Measurements from ENCODE around the gene FANCE.
A peak's percentile ranks its signal among the peaks of the same experiment; 100 is the strongest.

FANCE gene

DNA sequence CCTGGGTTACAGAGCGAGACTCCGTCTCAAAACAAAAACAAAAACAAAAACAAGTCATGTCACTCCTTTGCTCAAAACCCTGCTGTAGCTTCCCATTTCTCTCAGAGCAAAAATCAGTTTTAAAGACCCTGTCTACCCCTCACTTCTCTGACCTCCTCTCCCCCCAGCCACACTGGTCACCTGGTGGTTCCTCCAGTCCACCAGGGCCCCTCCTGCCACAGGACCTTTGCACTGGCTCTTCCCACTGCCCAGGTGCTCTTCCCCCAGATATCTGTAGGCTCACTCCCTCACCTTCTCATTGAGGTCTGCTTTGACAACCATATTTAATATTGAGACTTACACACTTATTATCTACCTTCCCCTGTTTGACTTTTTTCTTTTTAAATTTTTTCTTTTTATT lies 49.6 kb downstream of the FANCE start:
- H3K4me3 ChIP-seq (ENCODE audit: low read depth, low read length): no peak overlapping the region
- no peaks in the 10 kb centered on the region for H3K9me3 ChIP-seq (ENCODE audit: control insufficient read depth, insufficient read depth, low read depth, low read length)
- no peaks in the 10 kb centered on the region for H3K36me3 ChIP-seq (ENCODE audit: control insufficient read depth, insufficient read depth, low read length)
- H3K27me3 ChIP-seq (ENCODE audit: control insufficient read depth, insufficient read depth, low read length): peaks cover 13% of the 10 kb centered on the region
- H3K4me1 ChIP-seq (ENCODE audit: control insufficient read depth, insufficient read depth, low read length): peaks cover 29% of the 10 kb centered on the region
- H3K9ac ChIP-seq (ENCODE audit: low read length): no peak overlapping the region
- H3K27ac ChIP-seq (ENCODE audit: low read depth, low read length): no peak overlapping the region

GRCh38 chr6:35503534-35503933 lies 51.4 kb downstream of the FANCE start:
- no peaks in the 10 kb centered on the region for H3K36me3 ChIP-seq (ENCODE audit: control insufficient read depth, insufficient read depth, low read length)
- no peak overlapping the region for H3K27ac ChIP-seq (ENCODE audit: low read depth, low read length)
- no peak overlapping the region for H3K4me3 ChIP-seq (ENCODE audit: low read depth, low read length)
- peaks cover 35% of the 10 kb centered on the region for H3K4me1 ChIP-seq (ENCODE audit: control insufficient read depth, insufficient read depth, low read length)
- no peaks in the 10 kb centered on the region for H3K9me3 ChIP-seq (ENCODE audit: control insufficient read depth, insufficient read depth, low read depth, low read length)
- peaks cover 7% of the 10 kb centered on the region for H3K27me3 ChIP-seq (ENCODE audit: control insufficient read depth, insufficient read depth, low read length)
- no peak overlapping the region for H3K9ac ChIP-seq (ENCODE audit: low read length)

DNA sequence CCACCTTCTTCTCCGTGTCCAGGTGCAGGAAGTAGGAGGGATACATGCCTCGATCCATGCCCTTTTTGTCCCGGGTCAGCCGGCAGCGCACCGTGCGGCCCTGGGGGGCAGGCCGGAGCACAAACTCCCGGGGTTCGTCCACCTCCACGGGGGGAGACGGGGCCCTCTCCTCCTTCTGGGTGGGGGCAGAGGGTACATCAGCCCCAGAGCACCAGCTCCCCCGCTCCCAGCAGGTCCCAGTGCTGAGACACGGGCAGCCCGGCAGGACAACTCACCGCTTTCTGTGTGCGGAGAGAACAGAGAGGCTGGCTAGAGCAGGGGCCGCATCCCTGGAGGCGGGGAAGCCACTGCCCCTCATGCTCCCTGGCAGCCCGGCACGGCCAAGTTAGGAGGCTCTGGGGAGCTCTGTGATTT lies 53.9 kb downstream of the FANCE start:
- H3K36me3 ChIP-seq (ENCODE audit: control insufficient read depth, insufficient read depth, low read length): no peaks in the 10 kb centered on the region
- no peak overlapping the region for H3K9ac ChIP-seq (ENCODE audit: low read length)
- H3K4me3 ChIP-seq (ENCODE audit: low read depth, low read length): no peak overlapping the region
- peaks cover 30% of the 10 kb centered on the region for H3K4me1 ChIP-seq (ENCODE audit: control insufficient read depth, insufficient read depth, low read length)
- H3K27me3 ChIP-seq (ENCODE audit: control insufficient read depth, insufficient read depth, low read length): peaks cover 1% of the 10 kb centered on the region; the same call in 1 of the 2 replicates
- H3K9me3 ChIP-seq (ENCODE audit: control insufficient read depth, insufficient read depth, low read depth, low read length): no peaks in the 10 kb centered on the region
- H3K27ac ChIP-seq (ENCODE audit: low read depth, low read length): no peak overlapping the region

GRCh38 chr6:35506536-35506935 lies 54.4 kb downstream of the FANCE start:
- Histone ChIP-seq H3K4me3 (ENCODE audit: low read depth, low read length) (no peak overlapping the region), H3K9ac (ENCODE audit: low read length) (no peak overlapping the region), H3K9me3 (ENCODE audit: control insufficient read depth, insufficient read depth, low read depth, low read length) (no peaks in the 10 kb centered on the region), H3K27ac (ENCODE audit: low read depth, low read length) (no peak overlapping the region), H3K27me3 (ENCODE audit: control insufficient read depth, insufficient read depth, low read length) (peaks cover 6% of the 10 kb centered on the region; the same call in 1 of the 2 replicates), H3K4me1 (ENCODE audit: control insufficient read depth, insufficient read depth, low read length) (peaks cover 32% of the 10 kb centered on the region), H3K36me3 (ENCODE audit: control insufficient read depth, insufficient read depth, low read length) (no peaks in the 10 kb centered on the region)

DNA sequence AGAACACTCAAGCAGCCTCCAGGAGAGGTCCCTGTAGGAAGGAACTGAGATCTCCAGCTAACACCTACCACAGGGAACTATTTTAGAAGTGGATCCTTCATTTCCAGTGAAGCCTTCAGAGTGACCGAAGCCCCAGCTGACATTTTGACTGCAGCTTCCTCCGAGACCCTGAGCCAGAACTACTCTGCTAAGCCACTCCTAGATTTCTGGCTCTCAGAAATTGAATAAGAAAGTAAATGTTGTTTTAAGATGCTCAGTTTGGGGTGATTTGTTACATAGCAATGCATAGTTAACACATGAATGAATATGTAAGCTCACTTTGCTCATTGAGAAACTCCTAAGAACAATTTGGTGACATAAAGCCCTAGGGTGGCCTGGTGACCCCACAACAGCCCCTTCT lies 55.1 kb downstream of the FANCE start:
- H3K9me3 ChIP-seq (ENCODE audit: control insufficient read depth, insufficient read depth, low read depth, low read length): no peaks in the 10 kb centered on the region
- H3K4me1 ChIP-seq (ENCODE audit: control insufficient read depth, insufficient read depth, low read length): peaks cover 36% of the 10 kb centered on the region
- no peak overlapping the region for H3K4me3 ChIP-seq (ENCODE audit: low read depth, low read length)
- H3K27me3 ChIP-seq (ENCODE audit: control insufficient read depth, insufficient read depth, low read length): peaks cover 6% of the 10 kb centered on the region; the same call in 1 of the 2 replicates
- no peak overlapping the region for H3K9ac ChIP-seq (ENCODE audit: low read length)
- H3K36me3 ChIP-seq (ENCODE audit: control insufficient read depth, insufficient read depth, low read length): no peaks in the 10 kb centered on the region
- no peak overlapping the region for H3K27ac ChIP-seq (ENCODE audit: low read depth, low read length)

DNA sequence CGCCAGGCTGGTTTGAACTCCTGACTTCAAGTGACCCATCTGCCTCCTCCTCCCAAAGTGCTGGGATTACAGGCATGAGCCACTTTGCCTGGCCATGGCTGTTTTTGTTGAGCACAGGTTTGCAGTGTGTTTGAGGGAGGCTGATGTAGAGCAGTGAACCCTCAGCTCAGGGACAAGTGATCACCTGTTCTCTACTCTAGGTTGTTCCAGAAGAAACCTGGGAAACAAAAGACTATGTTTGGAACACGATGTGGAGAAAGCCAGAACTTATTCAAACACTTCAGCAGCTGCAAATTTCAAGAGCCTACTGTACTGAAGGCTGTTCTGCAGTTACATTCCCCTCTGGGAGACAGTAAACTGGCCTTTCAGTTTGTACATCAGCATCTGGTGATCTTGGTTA lies 55.9 kb downstream of the FANCE start:
- Histone ChIP-seq H3K4me1 (ENCODE audit: control insufficient read depth, insufficient read depth, low read length) (peaks cover 42% of the 10 kb centered on the region), H3K27ac (ENCODE audit: low read depth, low read length) (no peak overlapping the region), H3K27me3 (ENCODE audit: control insufficient read depth, insufficient read depth, low read length) (peaks cover 6% of the 10 kb centered on the region; the same call in 1 of the 2 replicates), H3K4me3 (ENCODE audit: low read depth, low read length) (no peak overlapping the region), H3K9me3 (ENCODE audit: control insufficient read depth, insufficient read depth, low read depth, low read length) (no peaks in the 10 kb centered on the region), H3K36me3 (ENCODE audit: control insufficient read depth, insufficient read depth, low read length) (no peaks in the 10 kb centered on the region), H3K9ac (ENCODE audit: low read length) (no peak overlapping the region)

GRCh38 chr6:35508542-35508941 lies 56.4 kb downstream of the FANCE start:
- peaks cover 6% of the 10 kb centered on the region; the same call in 1 of the 2 replicates for H3K27me3 ChIP-seq (ENCODE audit: control insufficient read depth, insufficient read depth, low read length)
- peaks cover 42% of the 10 kb centered on the region for H3K4me1 ChIP-seq (ENCODE audit: control insufficient read depth, insufficient read depth, low read length)
- no peak overlapping the region for H3K27ac ChIP-seq (ENCODE audit: low read depth, low read length)
- H3K9me3 ChIP-seq (ENCODE audit: control insufficient read depth, insufficient read depth, low read depth, low read length): no peaks in the 10 kb centered on the region
- no peak overlapping the region for H3K9ac ChIP-seq (ENCODE audit: low read length)
- H3K36me3 ChIP-seq (ENCODE audit: control insufficient read depth, insufficient read depth, low read length): no peaks in the 10 kb centered on the region
- H3K4me3 ChIP-seq (ENCODE audit: low read depth, low read length): no peak overlapping the region

- H3K4me3 ChIP-seq (ENCODE audit: low read depth, low read length): peak overlapping the region; percentile 44
- H3K9ac ChIP-seq (ENCODE audit: low read length): no peak overlapping the region
- H3K9me3 ChIP-seq (ENCODE audit: control insufficient read depth, insufficient read depth, low read depth, low read length): no peaks in the 10 kb centered on the region
- peaks cover 36% of the 10 kb centered on the region for H3K4me1 ChIP-seq (ENCODE audit: control insufficient read depth, insufficient read depth, low read length)
- no peaks in the 10 kb centered on the region for H3K36me3 ChIP-seq (ENCODE audit: control insufficient read depth, insufficient read depth, low read length)
- peaks cover 6% of the 10 kb centered on the region; the same call in 1 of the 2 replicates for H3K27me3 ChIP-seq (ENCODE audit: control insufficient read depth, insufficient read depth, low read length)
- no peak overlapping the region for H3K27ac ChIP-seq (ENCODE audit: low read depth, low read length)
Observed at GRCh38 chr6:35510916-35511561, 58.9 kb downstream of the FANCE start.

DNA sequence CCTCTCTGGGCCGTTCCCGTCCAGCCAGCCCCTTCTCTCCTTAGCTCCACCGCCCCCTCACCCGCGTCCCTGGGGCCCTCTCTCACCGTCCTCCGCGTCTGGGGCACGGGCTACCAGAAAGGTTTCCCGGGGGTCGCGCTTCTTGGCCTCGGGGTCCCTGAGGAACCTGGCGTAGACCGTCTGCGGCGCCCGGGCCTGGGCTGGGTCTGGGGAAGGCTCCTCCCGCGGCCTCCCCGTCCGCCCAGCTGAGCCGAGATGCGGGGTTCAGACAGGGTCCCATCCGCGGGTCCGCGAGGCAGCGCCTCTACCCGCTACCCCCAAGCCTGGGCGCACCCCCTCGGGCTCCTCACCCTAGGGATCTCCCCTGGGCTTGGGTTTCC lies 59.4 kb downstream of the FANCE start:
- Histone ChIP-seq H3K27me3 (ENCODE audit: control insufficient read depth, insufficient read depth, low read length) (peaks cover 6% of the 10 kb centered on the region; the same call in 1 of the 2 replicates), H3K27ac (ENCODE audit: low read depth, low read length) (no peak overlapping the region), H3K9ac (ENCODE audit: low read length) (no peak overlapping the region)

GRCh38 chr6:35512006-35512405 lies 59.9 kb downstream of the FANCE start:
- H3K27me3 ChIP-seq (ENCODE audit: control insufficient read depth, insufficient read depth, low read length): peaks cover 6% of the 10 kb centered on the region; the same call in 1 of the 2 replicates
- H3K4me1 ChIP-seq (ENCODE audit: control insufficient read depth, insufficient read depth, low read length): peaks cover 31% of the 10 kb centered on the region
- H3K9ac ChIP-seq (ENCODE audit: low read length): no peak overlapping the region
- no peaks in the 10 kb centered on the region for H3K9me3 ChIP-seq (ENCODE audit: control insufficient read depth, insufficient read depth, low read depth, low read length)
- peak overlapping the region; percentile 43 for H3K4me3 ChIP-seq (ENCODE audit: low read depth, low read length)
- no peak overlapping the region for H3K27ac ChIP-seq (ENCODE audit: low read depth, low read length)
- no peaks in the 10 kb centered on the region for H3K36me3 ChIP-seq (ENCODE audit: control insufficient read depth, insufficient read depth, low read length)

More for the DNA sequence above, 59.4 kb downstream of the FANCE start:
- Histone ChIP-seq H3K9me3 (ENCODE audit: control insufficient read depth, insufficient read depth, low read depth, low read length) (no peaks in the 10 kb centered on the region), H3K4me3 (ENCODE audit: low read depth, low read length) (peak overlapping the region; percentile 44), H3K36me3 (ENCODE audit: control insufficient read depth, insufficient read depth, low read length) (no peaks in the 10 kb centered on the region), H3K4me1 (ENCODE audit: control insufficient read depth, insufficient read depth, low read length) (peaks cover 33% of the 10 kb centered on the region)

DNA sequence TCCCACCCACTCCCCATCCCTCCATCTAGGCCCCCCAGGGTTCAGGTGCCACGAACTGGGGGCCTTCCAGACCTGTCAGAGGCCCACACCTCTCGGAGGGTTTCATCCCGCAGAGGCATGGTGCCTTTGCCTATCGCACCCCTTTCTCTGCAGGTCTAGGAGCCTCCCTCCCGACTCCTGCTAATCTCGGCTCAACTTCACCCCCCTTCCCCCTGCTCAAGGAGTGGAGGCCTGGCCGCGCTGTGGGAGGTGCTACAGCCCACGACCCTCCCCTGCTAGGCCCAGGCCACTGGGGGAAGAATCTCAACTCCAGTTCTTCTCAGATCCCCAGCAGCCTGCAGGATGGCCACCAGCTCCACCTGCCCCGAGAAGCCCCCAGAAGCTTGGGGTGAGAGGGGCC lies 60.6 kb downstream of the FANCE start, which contains the start of gene TULP1:
Gene TULP1, minus strand, starts transcription at position 157 of the 400 bp plus-strand sequence. Its CDS starts 38 bp downstream, at position 119.
- no peak within 1 kb of the TSS for H3K27ac ChIP-seq (ENCODE audit: low read depth, low read length)
- H3K4me3 ChIP-seq (ENCODE audit: low read depth, low read length): peak within 1 kb of the TSS; percentile 44
- peaks cover 26% of the 10 kb centered on the region for H3K4me1 ChIP-seq (ENCODE audit: control insufficient read depth, insufficient read depth, low read length)
- H3K9me3 ChIP-seq (ENCODE audit: control insufficient read depth, insufficient read depth, low read depth, low read length): no peaks in the 10 kb centered on the region
- no peak within 1 kb of the TSS for H3K9ac ChIP-seq (ENCODE audit: low read length)
- no peaks in the 10 kb centered on the region for H3K36me3 ChIP-seq (ENCODE audit: control insufficient read depth, insufficient read depth, low read length)
- H3K27me3 ChIP-seq (ENCODE audit: control insufficient read depth, insufficient read depth, low read length): peaks cover 6% of the 10 kb centered on the region; the same call in 1 of the 2 replicates
